Pancreas (tissue), 10 donors: ENCODE results near the gene THUMPD1. TPM values are rescaled to one million over a fixed set of nuclear protein-coding genes. Genes with fewer than 3 reads are reported as not detected.
A peak's percentile ranks its signal among the peaks of the same experiment; 100 is the strongest.

Experiments
- ATAC-seq, 4 donors: fragments of 200-7000 bp; cut with Tn5 transposase; one replicate each; pipeline versions ENCODE4 v1.8.0 to v1.9.1; 2020; ENCODE audit warnings: mild to moderate bottlenecking in 4 of 4, moderate library complexity in 4 of 4
- DNase-seq, 6 donors: peaks; one replicate each; pipeline ENCODE4 v3.0.0-alpha.2; 2020
- FAIRE-seq: peaks from 2 replicates; lab custom pipeline; 2012; peaks lifted over from hg19 to GRCh38; lab: Jason Lieb, UNC
- H3K27ac ChIP-seq, 4 donors: fragments of 200-600 bp; sonication (generic); 1 replicate in 3 of 4; 2 replicates in 1 of 4; pipeline versions ENCODE4 v1.5.0 to v1.8.0; 2020
- H3K27me3 ChIP-seq, 4 donors: fragments of 200-600 bp; one replicate each; pipeline ENCODE4 v1.8.0; 2021
- H3K36me3 ChIP-seq, 3 donors: fragments of 200-600 bp; sonication (generic) in 1 of 3; one replicate each; pipeline versions ENCODE4 v1.5.0 to v1.8.0; 2020 to 2021
- H3K4me1 ChIP-seq, 3 donors: fragments of 200-600 bp; one replicate each; pipeline ENCODE4 v1.8.0; 2021
- H3K4me3 ChIP-seq, 4 donors: fragments of 200-600 bp; sonication (generic) in 2 of 4; one replicate each; pipeline versions ENCODE4 v1.5.0 to v1.8.0; 2020 to 2021
- H3K9me3 ChIP-seq, 4 donors: fragments of 200-600 bp; one replicate each; pipeline ENCODE4 v1.8.0; 2021
- CTCF ChIP-seq, 4 donors: fragments of 200-600 bp; sonication (generic) in 3 of 4; IDR thresholded peaks; one replicate each; pipeline versions ENCODE4 v1.5.0 to v1.8.0; 2021; ENCODE audit warnings: antibody characterized with exemption in 4 of 4
- WGBS, 2 donors: extraction: QIAGEN DNeasy Blood & Tissue Kit; methylation state at CpG; one replicate each; pipeline ENCODE4 v1.1.7; 2013; 5-methylcytosine and 5-hydroxymethylcytosine counted together
- intact Hi-C, 3 donors: fragments of 100-400 bp; cut with DNase I; formaldehyde crosslinking; loops; one replicate each; pipeline versions ENCODE4 v1.11.1 to v1.14.2; 2022
- polyA plus RNA-seq, 2 donors: library from polyadenylated mRNA; stranded (reverse); fragments of 200-250 nt; gene quantifications; one replicate each; pipeline ENCODE4 v1.2.3, GENCODE V29; 2013
- total RNA-seq, 6 donors: library from RNA; stranded (reverse); fragmentation: NEBNext Ultra II Directional in 4 of 6; extraction: Animal tissue kit (Norgen Biotek cat#: 25700) in 4 of 6; gene quantifications; one replicate each; pipeline versions ENCODE4 v1.2.1 to v1.2.4, GENCODE V29; 2021 to 2023
- donor health status: healthy with polysubstance abuse.
- donor health status: DM: no; HTN: no; CAD: no; lungs with moderate emphysema.
- donor health status: DM: no; HTN: no; CAD: no.
- donor health status: control.
- donor health status: control.
- donor health status: Bipolar disorder and iron deficiency.
- donor health status: DM: yes; HTN: yes; CAD: no.
- donor health status: DM: no; HTN: no; CAD: no.
- donor health status: DM: no; HTN: no; CAD: no.
- donor health status: DM: yes; HTN: yes; CAD: no.

The THUMPD1 gene
- total and polyA plus RNA-seq, 8 donors = 11.0 to 19.7 (median 15.9) TPM

GRCh38 chr16:20774703-20775362, 33.2 kb upstream of the THUMPD1 start:
- peak; percentile 45 to 59 (median 48) for TF ChIP-seq CTCF (IDR thresholded peaks at IDR 0.05)
- ATAC-seq (peak; percentile 89 to 99 (median 94)), FAIRE-seq (no peak), DNase-seq (peak; percentile 57 to 86 (median 81))
- 70 to 76% methylated on average over 7 of the region's 7 CpGs for WGBS, 2 donors
- intact Hi-C loops = no loop called here
- Histone ChIP-seq H3K27me3 (no peaks in the 10 kb centered on the region), H3K9me3 (no peaks in the 10 kb centered on the region), H3K4me1 (no peaks in the 10 kb centered on the region), H3K36me3 (peaks cover 0 to 29% (median 0%) of the 10 kb centered on the region in 3 donors), H3K4me3 (no peak overlapping the region), H3K27ac (no peak overlapping the region)

GRCh38 chr16:20773679-20774078, 32.1 kb upstream of the THUMPD1 start:
- Histone ChIP-seq H3K27me3 (no peaks in the 10 kb centered on the region), H3K27ac (no peak overlapping the region), H3K4me3 (no peak overlapping the region), H3K36me3 (peaks cover 0 to 21% (median 0%) of the 10 kb centered on the region in 3 donors), H3K4me1 (no peaks in the 10 kb centered on the region), H3K9me3 (no peaks in the 10 kb centered on the region)
- DNase-seq (no peak), ATAC-seq (no peak), FAIRE-seq (no peak)
- TF ChIP-seq CTCF (IDR thresholded peaks at IDR 0.05) = no peak
- intact Hi-C loops = no loop called here
- 49 to 51% methylated on average over 3 of the region's 3 CpGs for WGBS, 2 donors

- Histone ChIP-seq H3K4me3 (no peak overlapping the region), H3K9me3 (no peaks in the 10 kb centered on the region), H3K36me3 (no peaks in the 10 kb centered on the region), H3K4me1 (peaks cover 0 to 7% (median 7%) of the 10 kb centered on the region in 3 donors), H3K27me3 (no peaks in the 10 kb centered on the region), H3K27ac (no peak overlapping the region)
- DNase-seq (no peak), FAIRE-seq (no peak), ATAC-seq (no peak)
- intact Hi-C loops = no loop called here
- no peak for TF ChIP-seq CTCF (IDR thresholded peaks at IDR 0.05)
- WGBS, 2 donors = 50 to 89% methylated on average over 1 of the region's 1 CpG
Measured at GRCh38 chr16:20768818-20769217, 27.2 kb upstream of the THUMPD1 start.

GRCh38 chr16:20768121-20768520, 26.5 kb upstream of the THUMPD1 start:
- Histone ChIP-seq H3K4me1 (peaks cover 0 to 7% (median 7%) of the 10 kb centered on the region in 3 donors), H3K9me3 (no peaks in the 10 kb centered on the region), H3K4me3 (no peak overlapping the region), H3K36me3 (no peaks in the 10 kb centered on the region), H3K27ac (no peak overlapping the region), H3K27me3 (no peaks in the 10 kb centered on the region)
- DNase-seq = no peak
- no peak for FAIRE-seq
- intact Hi-C loops = no loop called here
- 97 to 100% methylated on average over 1 of the region's 1 CpG for WGBS, 2 donors
- no peak for TF ChIP-seq CTCF (IDR thresholded peaks at IDR 0.05)
- no peak for ATAC-seq

GRCh38 chr16:20767577-20767976, 26.0 kb upstream of the THUMPD1 start:
- no peak for DNase-seq
- H3K4me1 ChIP-seq = peaks cover 0 to 11% (median 7%) of the 10 kb centered on the region in 3 donors
- no peak for FAIRE-seq
- intact Hi-C loops = no loop called here
- ATAC-seq = no peak
- no peak for TF ChIP-seq CTCF (IDR thresholded peaks at IDR 0.05)
- H3K9me3 ChIP-seq = no peaks in the 10 kb centered on the region
- no peaks in the 10 kb centered on the region for H3K36me3 ChIP-seq
- no peaks in the 10 kb centered on the region for H3K27me3 ChIP-seq
- H3K27ac ChIP-seq = no peak overlapping the region
- no peak overlapping the region for H3K4me3 ChIP-seq
